ENCODE data around the gene C19orf18.
"Not testable (repeated sequence)": the region's sequence is repeated elsewhere in the genome, so short reads cannot be mapped to it uniquely, and the experiment has no call there.

C19orf18 gene

GRCh38 chr19:57974434-57974833 lies at the start of gene C19orf18:
Gene C19orf18 (minus strand): TSS chr19:57974534. CDS start chr19:57974432, 102 bp downstream.
- DNase-seq: no peak

DNA sequence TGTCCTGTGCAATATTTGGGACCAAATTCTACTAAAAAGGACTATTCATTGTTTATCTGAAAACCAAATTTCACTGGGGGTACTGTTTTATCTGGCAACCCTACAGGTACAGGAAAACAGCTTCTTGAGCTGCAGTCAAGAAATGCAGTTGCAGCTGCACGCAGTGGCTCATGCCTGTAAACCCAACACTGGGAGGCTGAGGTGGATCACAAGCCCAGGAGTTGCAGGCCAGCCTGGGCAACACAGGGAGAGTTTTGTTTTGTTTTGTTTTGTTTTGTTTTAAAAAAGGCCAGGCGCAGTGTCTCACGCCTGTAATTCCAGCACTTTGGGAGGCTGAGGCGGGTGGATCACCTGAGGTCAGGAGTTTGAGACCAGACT lies 47.9 kb upstream of the C19orf18 start:
- DNase-seq: no peak

GRCh38 chr19:58021541-58022282 lies 47.4 kb upstream of the C19orf18 start:
- peak; percentile 39 for DNase-seq

DNA sequence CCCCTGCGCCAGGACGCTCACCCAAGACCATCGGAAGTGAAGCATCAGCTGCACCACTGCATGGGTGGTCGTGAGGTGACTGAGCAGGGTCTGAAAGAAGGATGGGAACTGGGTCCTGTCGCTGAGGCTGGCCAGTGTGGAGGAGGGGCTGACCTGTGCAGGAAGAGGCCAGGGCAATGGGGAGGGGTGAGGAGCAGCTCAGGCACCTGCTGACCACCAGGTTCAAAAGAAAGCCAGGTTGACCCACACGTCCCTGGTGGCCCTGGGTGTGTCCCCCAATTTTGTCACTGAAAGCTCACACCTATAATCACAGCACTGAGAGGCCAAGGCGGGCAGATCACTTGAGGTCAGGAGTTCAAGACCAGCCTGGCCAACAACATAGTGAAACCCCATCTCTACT lies 45.8 kb upstream of the C19orf18 start:
- DNase-seq: no peak

GRCh38 chr19:58014141-58014540 lies 39.8 kb upstream of the C19orf18 start:
- no peak for DNase-seq

DNA sequence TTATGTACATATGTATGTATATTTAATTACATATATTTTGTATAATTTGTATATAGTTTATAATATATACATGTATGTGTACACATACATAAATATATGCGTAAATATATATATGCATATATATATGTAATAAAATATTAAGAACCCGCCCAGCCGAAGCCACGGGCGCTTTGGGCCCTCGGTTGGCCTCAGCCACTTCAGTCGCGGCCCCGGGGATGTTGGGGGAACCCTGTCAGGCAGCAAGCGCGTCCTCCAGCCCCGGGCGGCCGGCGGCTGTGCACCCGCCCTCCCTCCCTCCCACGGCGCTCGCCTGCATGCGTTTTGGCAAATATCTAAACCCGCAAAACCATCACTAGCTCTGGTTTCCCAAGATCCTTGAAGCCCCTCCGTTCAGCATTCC lies 36.2 kb upstream of the C19orf18 start:
- DNase-seq: no peak

GRCh38 chr19:58009666-58010301 lies 35.5 kb upstream of the C19orf18 start:
- peak; percentile 66 for DNase-seq

- DNase-seq: no peak
These were observed 34.9 kb upstream of the C19orf18 start for GRCh38 chr19:58009301-58009665.

- not testable (repeated sequence) for DNase-seq
These were observed 34.5 kb upstream of the C19orf18 start for GRCh38 chr19:58008877-58009276.

DNA sequence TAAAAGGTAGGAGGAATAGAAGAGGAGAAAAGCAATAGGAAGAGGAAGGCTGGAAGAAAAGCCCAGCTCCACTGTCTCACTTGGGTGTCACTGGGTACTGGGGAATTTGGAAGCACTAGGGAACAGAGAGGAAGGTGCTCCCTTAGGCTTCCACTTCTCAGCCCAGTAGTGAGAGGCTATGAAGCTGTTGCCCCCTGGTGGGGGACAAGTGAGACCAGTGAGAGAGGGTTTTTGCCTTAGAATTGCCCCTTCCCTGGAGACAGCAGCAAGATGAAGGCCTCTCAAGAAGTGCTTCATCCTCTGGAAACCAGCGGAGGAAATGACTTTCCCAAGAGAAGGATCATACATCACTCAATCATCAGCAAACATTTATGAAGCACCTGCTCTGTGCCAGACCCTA lies 33.0 kb upstream of the C19orf18 start:
- DNase-seq: no peak

- DNase-seq: no peak
These were observed 29.0 kb upstream of the C19orf18 start for GRCh38 chr19:58003174-58003828.

- peak; percentile 91 for DNase-seq
These were observed 28.2 kb upstream of the C19orf18 start, which contains the start of gene ZNF606 for GRCh38 chr19:58002384-58003173. Gene ZNF606 (minus strand): TSS chr19:58002820. CDS start chr19:58001319, 1,501 bp downstream.

GRCh38 chr19:58001895-58002369 lies 27.6 kb upstream of the C19orf18 start:
- peak; percentile 5 for DNase-seq

DNA sequence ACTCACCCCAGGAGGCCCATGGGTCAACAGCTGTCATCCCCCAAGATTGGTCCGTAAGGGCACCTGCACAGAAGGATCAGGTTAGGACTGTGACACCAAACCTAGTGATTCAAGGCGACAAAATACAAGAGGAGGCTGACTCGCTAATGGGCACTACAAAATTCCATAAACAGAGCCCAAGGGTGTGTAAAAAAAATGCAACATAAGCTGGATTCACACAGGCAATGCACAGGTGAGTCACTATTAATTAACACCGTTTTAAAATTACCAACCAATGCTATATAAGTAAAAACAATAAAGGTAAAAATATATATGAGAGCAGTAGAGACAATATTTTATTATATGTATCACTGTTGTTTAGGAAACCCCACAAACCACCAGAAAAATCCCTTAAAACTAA lies 26.3 kb upstream of the C19orf18 start:
- DNase-seq: no peak

GRCh38 chr19:57992841-57993240 lies 18.5 kb upstream of the C19orf18 start:
- no peak for DNase-seq

GRCh38 chr19:57978586-57979289 lies 4.4 kb upstream of the C19orf18 start:
- DNase-seq: no peak

GRCh38 chr19:57964761-57965160 lies 9.6 kb downstream of the C19orf18 start:
- no peak for DNase-seq

- DNase-seq: no peak
These were observed 12.5 kb downstream of the C19orf18 start for GRCh38 chr19:57961785-57962184.

DNA sequence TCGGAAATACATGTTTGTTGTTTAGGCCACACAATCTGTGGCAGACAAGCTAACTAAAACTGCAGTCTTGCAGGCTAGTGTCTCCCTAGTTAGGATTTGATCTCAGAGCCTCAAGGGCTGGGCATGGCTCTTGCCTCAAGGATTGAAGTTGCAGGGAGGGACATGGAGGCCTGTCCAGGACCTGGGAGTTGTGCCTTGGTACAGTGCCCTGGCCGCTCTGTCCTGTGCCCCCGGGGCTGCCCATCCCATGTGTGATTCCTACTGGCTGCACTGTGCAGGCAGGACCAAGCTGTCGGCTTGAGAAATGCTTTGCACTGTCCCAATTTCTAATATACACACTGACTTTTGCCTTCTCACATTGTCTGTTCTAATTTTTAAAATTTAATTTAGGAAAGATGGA lies 19.3 kb downstream of the C19orf18 start:
- no peak for DNase-seq

- no peak for DNase-seq
These were observed 24.6 kb downstream of the C19orf18 start for GRCh38 chr19:57949702-57950101.

- DNase-seq: no peak
These were observed 25.0 kb downstream of the C19orf18 start for GRCh38 chr19:57949296-57949695.

DNA sequence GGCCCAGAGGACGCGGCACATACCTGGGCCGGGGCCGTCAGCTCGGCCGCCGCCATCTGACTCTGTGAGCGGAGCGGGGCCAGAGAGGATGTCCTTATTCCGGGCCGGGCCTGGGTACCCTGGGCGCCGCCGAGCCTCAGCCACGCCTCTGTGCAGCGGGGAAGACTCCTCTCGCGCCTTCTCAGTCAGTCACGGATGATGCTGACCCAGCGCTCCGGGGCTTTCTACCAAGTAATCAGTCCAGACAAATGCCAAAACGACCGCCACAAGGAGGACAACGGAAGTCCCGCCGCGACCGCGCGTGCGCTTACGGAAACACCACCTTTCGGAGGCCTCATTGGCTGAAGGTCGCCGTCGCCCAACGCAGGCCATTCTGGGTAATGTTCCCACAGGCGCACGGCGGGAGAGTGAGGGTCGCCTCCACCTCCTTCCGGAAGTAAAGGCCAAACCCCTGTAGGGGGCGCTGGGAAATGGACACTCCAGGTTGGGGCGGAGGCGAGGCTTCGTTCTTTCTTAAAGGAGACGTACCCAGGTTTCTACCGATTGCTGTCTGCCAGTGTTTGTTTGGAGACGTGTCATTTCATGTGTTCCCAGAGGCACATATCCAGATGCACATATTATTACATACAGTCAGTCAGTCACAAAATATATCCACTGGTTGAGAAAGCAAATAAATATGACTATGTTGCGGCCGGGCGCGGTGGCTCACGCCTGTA lies 26.8 kb downstream of the C19orf18 start, which contains the start of gene ZNF256:
Gene ZNF256, minus strand, starts transcription at position 288 of the 716 bp plus-strand sequence. Its CDS starts 232 bp downstream, at position 56.
- DNase-seq: peak; percentile 88
